ENCODE results near the gene SCGB1A1. TPM values are rescaled to one million over a fixed set of nuclear protein-coding genes. Genes with fewer than 3 reads are reported as not detected.

SCGB1A1 gene
- total RNA-seq, 1 donor from 2014 or later = not detected

- no peaks in the 10 kb centered on the region for H3K36me3 Mint-ChIP-seq
- H4K20me1 ChIP-seq (ENCODE audit: low read depth) = no peaks in the 10 kb centered on the region
- H3K27me3 Mint-ChIP-seq (ENCODE audit: insufficient read depth, low read depth) = peaks cover 4% of the 10 kb centered on the region
- no peaks in the 10 kb centered on the region for H3K79me2 ChIP-seq (ENCODE audit: low read depth)
- no peaks in the 10 kb centered on the region for H3K27me3 ChIP-seq
- no peaks in the 10 kb centered on the region for H3K9me3 Mint-ChIP-seq
- H3K4me3 Mint-ChIP-seq = no peak overlapping the region
- no peaks in the 10 kb centered on the region for H3K4me1 ChIP-seq
- H3K27ac Mint-ChIP-seq = no peak overlapping the region
- no peaks in the 10 kb centered on the region for H3K36me3 ChIP-seq
- no peak overlapping the region for H2AFZ ChIP-seq (replicated peaks)
- H3K4me1 Mint-ChIP-seq = peaks cover 5% of the 10 kb centered on the region
- no peak overlapping the region for H3K27ac ChIP-seq
- H3K9ac ChIP-seq = no peak overlapping the region
- H3F3A ChIP-seq (ENCODE audit: low read depth) = peaks cover 4% of the 10 kb centered on the region
- H3K9me3 ChIP-seq (ENCODE audit: low read depth) = no peaks in the 10 kb centered on the region
- no peak for DNase-seq (ENCODE audit: low spot score)
- no peak overlapping the region for H3K4me2 ChIP-seq
- no peak overlapping the region for H3K4me3 ChIP-seq
- no peak for TF ChIP-seq CTCF (IDR thresholded peaks at IDR 0.05)
- TF ChIP-seq EZH2phosphoT487 (IDR thresholded peaks at IDR 0.05) = no peak
- no peak for TF ChIP-seq EZH2 (IDR thresholded peaks at IDR 0.05)
Observed at GRCh38 chr11:62464655-62465054, 45.8 kb downstream of the SCGB1A1 start.

GRCh38 chr11:62466444-62466843, 47.6 kb downstream of the SCGB1A1 start:
- Histone ChIP-seq H3K79me2 (ENCODE audit: low read depth) (no peaks in the 10 kb centered on the region), H3K9ac (no peak overlapping the region), H4K20me1 (ENCODE audit: low read depth) (no peaks in the 10 kb centered on the region), H3K4me3 (no peak overlapping the region), H3K9me3 (ENCODE audit: low read depth) (no peaks in the 10 kb centered on the region), H3K4me1 (no peaks in the 10 kb centered on the region), H3F3A (ENCODE audit: low read depth) (peaks cover 4% of the 10 kb centered on the region), H2AFZ (replicated peaks) (no peak overlapping the region), H3K27ac (no peak overlapping the region), H3K36me3 (no peaks in the 10 kb centered on the region), H3K4me2 (no peak overlapping the region), H3K27me3 (no peaks in the 10 kb centered on the region)
- Mint-ChIP-seq H3K27me3 (ENCODE audit: insufficient read depth, low read depth) (peaks cover 7% of the 10 kb centered on the region), H3K4me3 (no peak overlapping the region), H3K36me3 (no peaks in the 10 kb centered on the region), H3K27ac (no peak overlapping the region), H3K9me3 (no peaks in the 10 kb centered on the region), H3K4me1 (peaks cover 3% of the 10 kb centered on the region)
- DNase-seq (ENCODE audit: low spot score) = no peak
- TF ChIP-seq CTCF (IDR thresholded peaks at IDR 0.05) (no peak), EZH2 (IDR thresholded peaks at IDR 0.05) (no peak), EZH2phosphoT487 (IDR thresholded peaks at IDR 0.05) (no peak)

- Histone ChIP-seq H3K9me3 (ENCODE audit: low read depth) (no peaks in the 10 kb centered on the region), H3K79me2 (ENCODE audit: low read depth) (no peaks in the 10 kb centered on the region), H3K9ac (no peak overlapping the region), H3K4me1 (no peaks in the 10 kb centered on the region), H3K4me3 (no peak overlapping the region), H4K20me1 (ENCODE audit: low read depth) (no peaks in the 10 kb centered on the region), H3K36me3 (no peaks in the 10 kb centered on the region), H3K27me3 (no peaks in the 10 kb centered on the region), H3F3A (ENCODE audit: low read depth) (no peaks in the 10 kb centered on the region), H2AFZ (replicated peaks) (no peak overlapping the region), H3K4me2 (no peak overlapping the region), H3K27ac (no peak overlapping the region)
- Mint-ChIP-seq H3K27ac (no peak overlapping the region), H3K36me3 (no peaks in the 10 kb centered on the region), H3K9me3 (no peaks in the 10 kb centered on the region), H3K4me1 (peaks cover 11% of the 10 kb centered on the region), H3K4me3 (no peak overlapping the region), H3K27me3 (ENCODE audit: insufficient read depth, low read depth) (peaks cover 7% of the 10 kb centered on the region)
- TF ChIP-seq EZH2phosphoT487 (IDR thresholded peaks at IDR 0.05) (no peak), CTCF (IDR thresholded peaks at IDR 0.05) (no peak), EZH2 (IDR thresholded peaks at IDR 0.05) (no peak)
- DNase-seq (ENCODE audit: low spot score) = no peak
Observed at GRCh38 chr11:62468577-62468976, 49.7 kb downstream of the SCGB1A1 start.
